GM12873 (cell line): Measurements from ENCODE around the gene ZNF385D.

Experiments
- CTCF ChIP-seq: IDR thresholded peaks from 2 replicates; pipeline ENCODE4 v1.5.1; 2012; ENCODE audit warnings: low read depth, mild to moderate bottlenecking, moderate library complexity, low read length, control low read depth; ENCODE audit not compliant: insufficient read depth; ENCODE audit errors: missing control alignments

ZNF385D gene

GRCh38 chr3:21520106-21520963 is 230.7 kb downstream of the ZNF385D start:
- no peak for TF ChIP-seq CTCF

- TF ChIP-seq CTCF = no peak
These were observed 233.8 kb downstream of the ZNF385D start for GRCh38 chr3:21517184-21517583.

GRCh38 chr3:21515417-21515816 is 235.6 kb downstream of the ZNF385D start:
- TF ChIP-seq CTCF = no peak

- TF ChIP-seq CTCF = no peak
These were observed 241.1 kb downstream of the ZNF385D start for GRCh38 chr3:21509731-21510470.

- TF ChIP-seq CTCF = no peak
These were observed 242.8 kb downstream of the ZNF385D start for GRCh38 chr3:21508246-21508645.

- TF ChIP-seq CTCF = no peak
These were observed 245.1 kb downstream of the ZNF385D start for GRCh38 chr3:21505711-21506460.

- TF ChIP-seq CTCF = no peak
These were observed 248.4 kb downstream of the ZNF385D start for GRCh38 chr3:21502656-21503055.
